Bone marrow (tissue), 2 donors: Measurements from ENCODE around the gene ABHD14A.

Source experiments
- DNase-seq, 2 donors: peaks; one replicate each; lab custom pipeline; 2025; lab: John Stamatoyannopoulos, UW

The ABHD14A gene

GRCh38 chr3:51957520-51958205 is 17.2 kb upstream of the ABHD14A start:
- no peak for DNase-seq

GRCh38 chr3:51958603-51959521 is 16.0 kb upstream of the ABHD14A start:
- no peak for DNase-seq

DNA sequence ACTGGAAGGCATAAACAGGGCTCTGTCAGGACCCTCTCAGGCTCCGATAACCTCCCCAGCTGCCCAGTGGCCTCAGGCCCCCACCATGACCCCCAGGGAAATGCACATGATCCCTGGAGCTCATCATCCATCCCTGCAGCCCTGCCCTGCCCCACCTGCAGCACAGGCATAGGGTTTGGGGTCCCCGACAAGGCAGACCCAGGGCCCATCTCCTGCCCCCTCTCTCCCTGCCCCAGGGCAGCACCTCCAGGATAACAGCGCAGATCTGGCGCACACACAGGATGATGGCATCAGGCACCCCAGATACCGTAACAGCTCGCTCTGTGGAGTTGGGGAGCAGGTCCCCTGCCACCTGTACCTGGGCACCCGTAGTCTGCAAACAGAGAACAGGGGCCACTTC is 15.2 kb upstream of the ABHD14A start:
- no peak for DNase-seq

GRCh38 chr3:51960386-51960785 is 14.5 kb upstream of the ABHD14A start:
- no peak for DNase-seq

DNA sequence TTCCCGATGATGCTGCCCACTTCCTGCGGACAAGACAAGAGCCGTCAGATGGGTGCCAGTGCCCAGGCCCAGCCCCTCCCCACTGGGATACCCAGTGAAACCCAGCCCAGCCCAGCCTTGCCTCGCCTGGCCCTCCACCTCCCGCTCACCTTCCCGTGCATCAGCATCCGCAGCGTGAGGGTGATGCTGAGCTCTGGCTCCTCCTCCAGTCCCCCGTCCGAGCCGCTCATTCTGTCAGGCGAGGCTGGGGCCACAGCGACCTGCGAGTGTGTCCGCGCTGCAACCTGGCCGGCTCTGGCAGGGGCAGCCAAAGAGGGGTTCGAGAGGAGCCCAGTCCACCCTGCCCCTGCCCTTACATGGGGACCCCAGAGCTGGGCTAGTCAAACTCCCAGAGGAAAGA is 13.9 kb upstream of the ABHD14A start:
- no peak for DNase-seq

DNA sequence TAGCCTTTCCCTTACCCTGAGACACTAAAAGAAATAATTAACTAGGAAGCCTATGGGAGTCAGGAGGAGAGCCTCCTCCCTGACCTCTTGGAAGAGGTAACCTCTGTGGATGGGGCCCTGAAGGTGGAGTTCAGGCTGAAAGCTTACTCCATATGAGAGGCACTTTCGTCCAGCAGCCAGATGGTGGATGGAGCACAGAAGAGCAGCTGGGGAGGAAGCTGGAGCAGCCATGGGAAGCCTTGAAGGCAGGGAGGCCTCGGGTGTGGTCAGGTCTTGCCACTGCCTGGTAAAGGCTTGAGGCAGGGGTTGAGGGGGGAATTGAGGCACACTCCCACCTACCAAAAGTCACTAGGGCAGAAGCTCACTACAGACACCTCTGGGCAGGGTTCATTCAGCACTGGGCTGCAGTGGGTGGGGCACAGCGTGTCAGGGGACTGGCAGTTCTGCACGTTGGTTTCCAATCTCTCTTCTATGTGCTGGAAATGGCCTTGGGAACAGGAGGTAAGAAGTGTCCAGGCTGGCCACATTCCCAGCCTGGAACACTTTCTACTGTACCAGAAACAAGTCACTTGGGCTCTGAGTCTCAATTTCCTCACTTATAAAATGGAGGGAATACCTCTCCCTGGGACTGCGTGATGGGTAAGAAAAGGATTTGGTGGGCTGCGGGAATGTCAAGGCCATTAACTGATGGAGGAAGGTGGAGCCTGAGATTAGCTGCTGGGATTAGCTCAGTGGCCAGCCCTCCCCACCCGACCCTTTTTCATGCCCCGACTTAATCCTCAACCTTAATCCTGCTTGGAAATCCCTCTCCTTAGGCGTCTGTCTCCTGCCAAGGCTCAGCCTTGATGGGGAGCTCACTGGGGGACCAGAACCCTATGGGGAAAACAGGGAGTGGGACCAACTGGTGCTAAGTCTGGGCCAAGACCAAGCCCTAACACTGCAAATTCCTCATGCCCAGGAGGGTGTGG is 13.0 kb upstream of the ABHD14A start:
- DNase-seq, result no peak

GRCh38 chr3:51962854-51963530 is 11.9 kb upstream of the ABHD14A start:
- no peak for DNase-seq

DNA sequence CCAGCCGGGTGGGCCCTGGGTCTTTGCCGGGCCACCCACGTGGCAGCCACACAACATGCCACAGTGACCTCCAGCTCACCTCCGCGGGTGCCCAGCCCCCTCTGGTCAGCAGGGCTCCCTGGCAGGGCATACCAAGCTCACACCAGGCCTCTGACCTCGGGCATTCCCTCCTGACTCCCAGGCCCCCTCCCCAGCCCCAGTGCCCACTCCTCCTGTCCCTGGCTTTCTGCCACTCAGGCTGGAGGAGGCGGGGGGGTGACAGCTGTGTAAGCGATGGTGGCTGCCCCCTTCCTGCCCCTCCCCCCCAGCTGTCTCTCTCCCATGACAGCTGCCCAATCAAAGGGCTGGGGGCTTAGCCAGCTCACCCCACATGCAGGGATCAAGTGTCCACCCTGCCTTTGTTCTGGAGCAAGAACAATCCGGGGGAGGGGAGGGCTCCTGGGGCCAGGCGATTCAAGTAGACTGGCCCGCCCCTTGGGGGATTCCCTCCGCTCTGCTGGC is 10.9 kb upstream of the ABHD14A start:
- DNase-seq, result no peak

DNA sequence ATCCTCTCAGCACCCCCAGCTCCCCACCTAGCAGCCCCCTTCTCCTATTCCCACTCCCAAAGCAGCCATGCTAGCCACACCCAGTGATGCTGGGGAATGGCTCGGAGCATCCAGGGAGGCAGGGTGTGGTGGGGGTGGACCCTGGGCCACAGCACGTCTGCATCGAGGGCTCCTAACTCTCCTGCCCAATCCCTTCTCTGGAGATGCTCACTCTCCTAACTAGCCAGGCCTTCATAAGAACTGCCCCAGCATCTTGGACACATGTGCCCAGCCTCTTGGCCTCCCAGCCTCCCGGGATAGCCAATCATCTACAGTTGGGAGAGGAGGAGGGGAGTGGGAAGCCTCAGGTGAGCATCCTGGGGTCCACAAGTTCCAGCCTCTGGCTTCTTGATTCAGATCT is 10.3 kb upstream of the ABHD14A start:
- no peak for DNase-seq

DNA sequence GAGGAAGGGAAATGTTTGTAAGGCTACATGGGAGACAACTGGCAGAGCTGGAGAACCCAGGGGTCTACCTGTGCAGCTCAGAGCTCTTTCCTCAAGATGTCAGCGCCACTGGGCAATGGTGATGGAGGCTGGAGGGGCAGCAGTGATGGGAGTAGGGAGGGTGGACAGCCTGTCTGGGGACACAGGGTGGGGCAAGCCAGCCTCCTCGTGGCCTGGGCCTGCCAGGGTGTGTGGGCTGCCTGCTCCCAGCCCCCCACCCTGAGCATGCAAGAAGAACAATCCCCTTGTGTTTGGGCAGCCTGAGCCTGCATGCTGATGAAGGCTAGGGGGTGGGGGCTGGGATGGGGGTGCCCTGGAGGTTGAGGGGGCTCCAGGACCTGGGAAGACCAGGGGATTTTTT is 8.8 kb upstream of the ABHD14A start:
- no peak for DNase-seq

GRCh38 chr3:51966486-51966885 is 8.4 kb upstream of the ABHD14A start:
- DNase-seq, result no peak

- DNase-seq, result no peak
Observed at GRCh38 chr3:51966922-51967383, 7.9 kb upstream of the ABHD14A start.

- no peak for DNase-seq
Observed at GRCh38 chr3:51967384-51968169, 7.3 kb upstream of the ABHD14A start, which contains the start of gene PCBP4. Gene PCBP4 (minus strand): TSS chr3:51967454. CDS start chr3:51961240, 6,214 bp downstream.

DNA sequence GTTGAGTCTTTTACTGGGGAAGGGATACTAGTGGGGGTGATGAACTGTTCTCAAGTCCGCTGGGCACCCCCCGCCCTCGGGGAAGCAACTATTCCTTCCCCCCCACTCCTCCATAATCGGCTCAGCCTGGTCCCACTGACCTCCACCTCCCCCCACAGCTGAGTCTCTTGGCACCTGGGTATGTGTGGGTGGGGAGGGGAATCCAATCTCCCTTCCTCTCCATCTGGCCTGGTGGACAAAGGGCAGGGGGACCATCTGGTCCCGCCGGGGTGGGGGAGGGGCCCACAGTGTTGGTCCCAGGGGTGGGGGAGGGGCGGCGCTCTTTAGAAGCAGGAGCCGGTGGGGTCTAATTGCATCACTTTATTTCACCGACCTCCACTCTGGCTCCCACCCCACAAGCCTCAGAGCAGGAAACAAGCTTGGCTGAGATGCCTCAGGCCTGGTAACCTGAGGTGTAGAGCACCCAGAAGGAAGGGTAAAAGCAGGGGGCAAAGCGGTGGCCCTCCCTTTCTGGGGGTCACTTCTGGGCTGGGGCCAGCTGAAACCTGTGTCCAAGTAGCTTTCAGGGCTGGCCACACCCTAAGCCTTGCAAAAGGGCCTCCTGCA is 6.6 kb upstream of the ABHD14A start:
- no peak for DNase-seq

GRCh38 chr3:51968883-51969678 is 5.8 kb upstream of the ABHD14A start:
- no peak for DNase-seq

GRCh38 chr3:51969841-51970240 is 5.0 kb upstream of the ABHD14A start:
- DNase-seq, result no peak

DNA sequence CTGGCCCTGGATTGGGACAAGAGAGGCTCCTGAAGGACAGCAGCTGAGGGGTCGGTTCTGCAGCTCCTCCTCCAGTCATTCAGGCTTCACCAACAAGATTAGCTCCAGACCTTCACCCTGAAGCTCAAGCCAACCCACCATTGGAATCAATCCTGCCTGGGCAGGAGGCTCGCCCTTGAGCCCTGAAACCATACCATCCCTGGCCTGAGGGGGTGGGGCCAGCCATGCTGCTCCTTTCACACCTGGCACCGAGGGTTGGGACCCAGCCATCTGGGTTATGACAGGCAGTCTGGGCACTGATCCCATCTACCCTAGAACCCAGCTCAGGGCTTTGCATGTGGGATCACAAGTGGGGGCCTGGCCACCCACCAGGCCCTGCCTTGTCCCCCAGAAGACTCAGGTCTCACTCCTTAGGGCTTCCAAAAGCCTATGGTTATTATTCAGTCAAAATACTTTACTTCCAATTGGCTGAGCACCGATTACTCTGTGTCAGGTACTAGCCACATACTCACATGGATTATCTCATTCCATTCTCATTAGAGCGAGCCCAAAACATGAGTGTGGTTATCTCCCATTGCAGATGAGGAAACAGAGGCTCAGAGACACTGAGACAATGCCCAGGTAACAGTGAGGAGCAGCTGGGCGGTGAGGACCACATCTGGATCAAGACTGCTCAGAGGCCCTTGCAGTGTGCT is 4.1 kb upstream of the ABHD14A start:
- DNase-seq, result no peak

GRCh38 chr3:51971350-51971749 is 3.5 kb upstream of the ABHD14A start:
- no peak for DNase-seq
